Upper lobe of right lung (tissue), 1 donor: ENCODE results near the gene SEC14L5. TPM values are rescaled to one million over a fixed set of nuclear protein-coding genes. Genes with fewer than 3 reads are reported as not detected.
A peak's percentile ranks its signal among the peaks of the same experiment; 100 is the strongest.

ENCODE experiments used
- ATAC-seq: fragments of 200-7000 bp; cut with Tn5 transposase; one replicate; pipeline ENCODE4 v1.9.1; 2020; ENCODE audit warnings: mild to moderate bottlenecking, moderate library complexity
- DNase-seq: peaks from one replicate; pipeline ENCODE4 v3.0.0-alpha.2; 2020
- H3K27ac ChIP-seq: fragments of 200-600 bp; one replicate; pipeline ENCODE4 v1.8.0; 2022
- H3K27me3 ChIP-seq: fragments of 200-600 bp; one replicate; pipeline ENCODE4 v1.8.0; 2022; ENCODE audit warnings: mild to moderate bottlenecking
- H3K36me3 ChIP-seq: fragments of 200-600 bp; one replicate; pipeline ENCODE4 v1.8.0; 2022
- H3K4me1 ChIP-seq: fragments of 200-600 bp; one replicate; pipeline ENCODE4 v1.8.0; 2022
- H3K4me3 ChIP-seq: fragments of 200-600 bp; one replicate; pipeline ENCODE4 v1.8.0; 2022; ENCODE audit warnings: mild to moderate bottlenecking
- H3K9me3 ChIP-seq: fragments of 200-600 bp; one replicate; pipeline ENCODE4 v1.8.0; 2022
- CTCF ChIP-seq: fragments of 200-600 bp; IDR thresholded peaks from one replicate; pipeline ENCODE4 v1.8.0; 2022; ENCODE audit warnings: antibody characterized with exemption
- intact Hi-C: fragments of 100-400 bp; cut with DNase I; formaldehyde crosslinking; loops from one replicate; pipeline ENCODE4 v1.11.0; 2022
- total RNA-seq: library from RNA; stranded (reverse); fragmentation: NEBNext Ultra II Directional; extraction: Animal tissue kit (Norgen Biotek cat#: 25700); gene quantifications from one replicate; pipeline ENCODE4 v1.2.1, GENCODE V29; 2021
- donor health status: DM: no; HTN: yes; CAD: no; lungs with severe emphysema.

The SEC14L5 gene
- total RNA-seq, 1 donor from 2014 or later, result 0.52 TPM

DNA sequence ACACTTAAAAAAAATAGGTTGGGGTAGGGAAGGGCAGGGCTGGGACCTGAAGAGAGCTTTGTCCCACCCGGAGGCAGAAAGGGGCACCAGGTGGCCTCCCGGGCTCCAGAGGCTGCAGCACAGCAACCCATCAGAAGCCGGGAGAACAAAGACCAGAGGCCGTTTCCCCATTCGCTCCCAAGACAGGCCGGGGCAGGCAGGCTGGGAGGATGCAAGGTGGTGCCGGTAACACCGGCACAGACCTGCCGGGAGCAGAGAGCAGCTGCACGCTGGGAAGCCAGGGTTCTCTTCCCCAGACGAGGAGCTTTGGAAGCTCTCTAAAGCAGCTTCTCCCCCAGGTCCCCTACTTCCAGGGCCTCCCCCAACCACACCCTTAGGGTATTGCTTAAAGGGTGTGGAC is 26.7 kb upstream of the SEC14L5 start:
- Histone ChIP-seq H3K27ac (no peak overlapping the region), H3K4me3 (no peak overlapping the region), H3K4me1 (peaks cover 16% of the 10 kb centered on the region), H3K9me3 (peaks cover 6% of the 10 kb centered on the region), H3K27me3 (peaks cover under 1% of the 10 kb centered on the region), H3K36me3 (no peaks in the 10 kb centered on the region)
- TF ChIP-seq CTCF, result no peak
- DNase-seq, result no peak
- no peak for ATAC-seq
- intact Hi-C loops, result no loop called here

GRCh38 chr16:4933433-4933832 is 24.7 kb upstream of the SEC14L5 start:
- DNase-seq, result no peak
- Histone ChIP-seq H3K4me1 (peaks cover 30% of the 10 kb centered on the region), H3K4me3 (no peak overlapping the region), H3K27ac (no peak overlapping the region), H3K36me3 (no peaks in the 10 kb centered on the region), H3K9me3 (no peaks in the 10 kb centered on the region), H3K27me3 (peaks cover 8% of the 10 kb centered on the region)
- intact Hi-C loops, result no loop called here
- no peak for TF ChIP-seq CTCF
- ATAC-seq, result no peak

DNA sequence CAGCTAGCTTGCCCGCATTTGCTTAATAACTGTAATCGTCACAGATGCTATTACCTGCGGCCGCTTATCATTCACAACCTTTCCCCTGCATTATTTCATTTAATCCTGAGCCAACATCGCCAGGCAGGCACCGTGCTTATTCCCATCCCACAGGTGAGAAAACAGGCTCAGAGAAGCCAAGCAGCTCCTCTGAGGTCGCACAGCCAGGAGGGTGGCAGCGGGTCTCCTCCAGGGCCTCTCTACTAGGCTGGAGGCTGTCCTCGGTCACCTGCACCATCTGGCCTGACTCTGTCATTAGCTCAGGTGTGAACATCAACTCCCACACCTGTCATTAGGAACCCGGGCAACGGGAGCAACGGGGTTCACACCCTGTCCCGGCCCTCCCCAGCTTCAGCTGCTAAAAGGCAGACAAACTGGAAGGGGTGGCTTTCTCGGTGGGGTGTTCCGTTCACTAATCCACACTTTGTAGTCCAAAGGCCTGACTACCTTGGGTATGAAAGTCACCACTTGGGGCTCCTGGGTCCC is 24.2 kb upstream of the SEC14L5 start:
- H3K27ac ChIP-seq, result no peak overlapping the region
- DNase-seq (no peak), ATAC-seq (no peak)
- H3K4me3 ChIP-seq, result no peak overlapping the region
- H3K9me3 ChIP-seq, result no peaks in the 10 kb centered on the region
- no peaks in the 10 kb centered on the region for H3K36me3 ChIP-seq
- H3K4me1 ChIP-seq, result peaks cover 30% of the 10 kb centered on the region
- intact Hi-C loops, result no loop called here
- no peak for TF ChIP-seq CTCF
- H3K27me3 ChIP-seq, result peaks cover 8% of the 10 kb centered on the region

GRCh38 chr16:4934591-4934990 is 23.5 kb upstream of the SEC14L5 start:
- DNase-seq (no peak), ATAC-seq (no peak)
- Histone ChIP-seq H3K27me3 (peaks cover 8% of the 10 kb centered on the region), H3K4me1 (peaks cover 30% of the 10 kb centered on the region), H3K4me3 (no peak overlapping the region), H3K27ac (no peak overlapping the region), H3K9me3 (no peaks in the 10 kb centered on the region), H3K36me3 (no peaks in the 10 kb centered on the region)
- intact Hi-C loops, result no loop called here
- TF ChIP-seq CTCF, result no peak

- ATAC-seq (peak; percentile 81), DNase-seq (peak; percentile 94)
- Histone ChIP-seq H3K4me3 (peak overlapping the region; percentile 62), H3K27me3 (peaks cover 8% of the 10 kb centered on the region), H3K27ac (peak overlapping the region; percentile 81), H3K4me1 (peaks cover 30% of the 10 kb centered on the region), H3K36me3 (no peaks in the 10 kb centered on the region), H3K9me3 (no peaks in the 10 kb centered on the region)
- TF ChIP-seq CTCF, result no peak
- intact Hi-C loops, result no loop called here
Observed at GRCh38 chr16:4935241-4935855, 22.8 kb upstream of the SEC14L5 start.
